Measurements from ENCODE around the gene HGS. TPM values are rescaled to one million over a fixed set of nuclear protein-coding genes. Genes with fewer than 3 reads are reported as not detected.
"Not testable (repeated sequence)": the region's sequence is repeated elsewhere in the genome, so short reads cannot be mapped to it uniquely, and the experiment has no call there.

The HGS gene
- total RNA-seq, 1 donor from 2014 or later, result 88.3 TPM

DNA sequence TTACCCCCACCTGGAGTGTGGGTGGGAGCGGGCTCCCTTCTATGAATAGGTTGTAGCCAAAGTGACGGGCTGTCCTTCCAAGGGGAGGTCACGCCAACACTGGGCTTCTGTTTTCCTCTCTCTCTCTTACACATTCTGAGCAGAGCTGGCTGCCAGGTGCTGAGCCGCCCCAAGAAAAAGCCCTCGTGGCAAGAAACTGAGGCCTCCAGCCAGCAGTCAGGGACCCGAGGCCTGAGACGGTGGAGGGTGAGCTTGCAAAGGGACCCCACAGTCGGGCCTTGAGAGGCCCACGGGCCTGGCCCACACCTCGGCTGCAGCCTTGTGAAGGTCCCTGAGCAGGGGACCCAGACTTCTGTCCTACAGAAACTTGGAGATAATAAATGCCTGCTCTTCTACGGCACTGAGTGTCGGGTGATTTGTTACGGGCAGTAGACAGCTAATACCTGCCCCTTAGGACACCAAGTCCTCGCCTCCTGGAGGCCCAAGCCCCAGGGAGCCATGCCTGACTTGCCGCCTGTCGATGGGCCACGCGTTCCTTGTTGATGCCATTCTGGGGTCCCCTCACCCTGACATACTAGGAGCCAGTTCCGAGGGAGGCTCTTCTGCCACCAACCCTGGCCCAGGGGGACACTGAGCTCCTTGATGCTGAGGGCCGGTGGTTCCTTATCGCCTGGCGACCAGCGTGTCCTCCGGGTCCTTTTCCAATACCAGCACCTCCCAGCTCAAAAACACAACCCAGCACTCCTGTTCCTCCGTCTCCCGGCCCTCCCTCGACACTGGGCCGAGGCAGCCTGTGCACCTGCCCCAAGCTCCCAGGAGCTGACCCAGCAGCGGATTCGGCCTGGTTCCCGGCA, 54.4 kb downstream of the HGS start:
- DNase-seq (no peak), ATAC-seq (no peak)
- H3K27ac ChIP-seq, result no peak overlapping the region
- H3K27me3 ChIP-seq, result no peaks in the 10 kb centered on the region
- intact Hi-C loops (cut with DNase I), result no loop called here
- no peaks in the 10 kb centered on the region for H3K4me1 ChIP-seq
- H3K4me3 ChIP-seq, result no peak overlapping the region
- TF ChIP-seq, protein P1, sequence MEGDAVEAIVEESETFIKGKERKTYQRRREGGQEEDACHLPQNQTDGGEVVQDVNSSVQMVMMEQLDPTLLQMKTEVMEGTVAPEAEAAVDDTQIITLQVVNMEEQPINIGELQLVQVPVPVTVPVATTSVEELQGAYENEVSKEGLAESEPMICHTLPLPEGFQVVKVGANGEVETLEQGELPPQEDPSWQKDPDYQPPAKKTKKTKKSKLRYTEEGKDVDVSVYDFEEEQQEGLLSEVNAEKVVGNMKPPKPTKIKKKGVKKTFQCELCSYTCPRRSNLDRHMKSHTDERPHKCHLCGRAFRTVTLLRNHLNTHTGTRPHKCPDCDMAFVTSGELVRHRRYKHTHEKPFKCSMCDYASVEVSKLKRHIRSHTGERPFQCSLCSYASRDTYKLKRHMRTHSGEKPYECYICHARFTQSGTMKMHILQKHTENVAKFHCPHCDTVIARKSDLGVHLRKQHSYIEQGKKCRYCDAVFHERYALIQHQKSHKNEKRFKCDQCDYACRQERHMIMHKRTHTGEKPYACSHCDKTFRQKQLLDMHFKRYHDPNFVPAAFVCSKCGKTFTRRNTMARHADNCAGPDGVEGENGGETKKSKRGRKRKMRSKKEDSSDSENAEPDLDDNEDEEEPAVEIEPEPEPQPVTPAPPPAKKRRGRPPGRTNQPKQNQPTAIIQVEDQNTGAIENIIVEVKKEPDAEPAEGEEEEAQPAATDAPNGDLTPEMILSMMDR (IDR thresholded peaks at IDR 0.05), result no peak
- no peaks in the 10 kb centered on the region for H3K36me3 ChIP-seq
- no peaks in the 10 kb centered on the region for H3K9me3 ChIP-seq

DNA sequence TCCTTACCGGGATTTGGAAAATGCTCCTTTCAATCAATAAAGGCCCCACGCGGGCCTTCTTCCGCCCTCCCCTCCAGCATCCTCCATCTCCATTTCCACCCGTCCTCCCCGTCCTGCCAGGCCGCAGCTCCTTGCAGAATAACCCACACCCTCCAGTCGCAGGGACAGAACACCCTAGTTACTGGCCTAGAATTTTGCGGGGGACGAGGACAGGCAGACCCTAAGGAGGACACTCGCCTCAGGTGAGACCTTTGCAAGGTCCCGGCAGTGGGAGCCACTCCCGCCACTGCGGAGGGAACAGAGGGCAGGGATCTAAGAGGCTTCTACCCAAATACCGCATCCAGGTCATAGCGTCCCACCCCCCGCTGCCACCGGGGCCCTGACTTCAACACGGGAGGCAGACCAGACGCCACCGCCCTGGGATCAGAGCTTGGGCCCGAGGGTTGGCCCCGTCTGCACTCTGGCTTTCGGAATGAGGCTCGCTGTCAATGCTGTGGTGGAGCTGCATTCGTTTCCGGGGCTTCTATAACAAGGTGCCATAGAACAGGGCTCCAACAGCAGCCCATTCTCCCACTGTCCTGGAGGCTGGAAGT, 55.1 kb downstream of the HGS start:
- no peak overlapping the region for H3K27ac ChIP-seq
- no peaks in the 10 kb centered on the region for H3K4me1 ChIP-seq
- no peaks in the 10 kb centered on the region for H3K27me3 ChIP-seq
- no peaks in the 10 kb centered on the region for H3K36me3 ChIP-seq
- intact Hi-C loops (cut with DNase I), result no loop called here
- no peak overlapping the region for H3K4me3 ChIP-seq
- ATAC-seq (no peak), DNase-seq (peak; percentile 55)
- no peaks in the 10 kb centered on the region for H3K9me3 ChIP-seq
- TF ChIP-seq, protein P1 (IDR thresholded peaks at IDR 0.05), result no peak

- intact Hi-C loops (cut with DNase I); DNase-seq: not testable (repeated sequence)
These were observed 55.8 kb downstream of the HGS start for GRCh38 chr17:81739593-81739992.

GRCh38 chr17:81740395-81740961, 56.7 kb downstream of the HGS start:
- ATAC-seq (peak; percentile 51), DNase-seq (peak; percentile 64)
- Histone ChIP-seq H3K9me3 (no peaks in the 10 kb centered on the region), H3K4me3 (no peak overlapping the region), H3K27me3 (no peaks in the 10 kb centered on the region), H3K36me3 (no peaks in the 10 kb centered on the region), H3K4me1 (no peaks in the 10 kb centered on the region), H3K27ac (no peak overlapping the region)
- TF ChIP-seq, protein P1 (IDR thresholded peaks at IDR 0.05), result no peak
- intact Hi-C loops (cut with DNase I), result no loop called here

More at GRCh38 chr17:81739593-81739992, 55.8 kb downstream of the HGS start:
- H3K4me3 ChIP-seq, ATAC-seq, H3K9me3 ChIP-seq, H3K36me3 ChIP-seq, H3K27ac ChIP-seq, H3K4me1 ChIP-seq, H3K27me3 ChIP-seq: not testable (repeated sequence)

GRCh38 chr17:81741049-81741593, 57.3 kb downstream of the HGS start:
- Histone ChIP-seq H3K36me3 (no peaks in the 10 kb centered on the region), H3K9me3 (no peaks in the 10 kb centered on the region), H3K4me3 (no peak overlapping the region), H3K27me3 (no peaks in the 10 kb centered on the region), H3K4me1 (no peaks in the 10 kb centered on the region), H3K27ac (no peak overlapping the region)
- TF ChIP-seq, protein P1 (IDR thresholded peaks at IDR 0.05), result no peak
- intact Hi-C loops (cut with DNase I), result no loop called here
- DNase-seq, result peak; percentile 58
- ATAC-seq, result peak; percentile 12

All from upper lobe of right lung (tissue), 1 donor.